H1 (cell line): ENCODE results near the gene RABL3. TPM values are rescaled to one million over a fixed set of nuclear protein-coding genes. Genes with fewer than 3 reads are reported as not detected.

Experiments
- CTCF ChIA-PET: fragments of 300-600 bp; sonication (Branson Sonifier 250); formaldehyde crosslinking; loops from one replicate; lab custom pipeline; 2021; ENCODE audit not compliant: partially characterized antibody; lab: Charles Lee
- POLR2A ChIA-PET: fragments of 300-600 bp; sonication (Branson Sonifier 250); formaldehyde crosslinking; loops from one replicate; lab custom pipeline; 2021; ENCODE audit warnings: inconsistent platforms; ENCODE audit not compliant: partially characterized antibody; lab: Charles Lee
- DNase-seq, 2 experiments: peaks; one replicate each; pipeline versions ENCODE4 v3.0.0 to v3.0.0-alpha.2; 2010 to 2022; ENCODE audit warnings: low spot score in 2 of 2, low read depth in 1 of 2, mixed read lengths in 1 of 2
- FAIRE-seq: peaks from 2 replicates; lab custom pipeline; 2011; peaks lifted over from hg19 to GRCh38; lab: Jason Lieb, UNC
- H2AFZ ChIP-seq: 2 replicates; pipeline ENCODE4 v1.8.1; 2012; ENCODE audit warnings: low read length, inconsistent platforms
- H2AK5ac ChIP-seq: 2 replicates; pipeline ENCODE4 v1.6.1; 2013; ENCODE audit warnings: low read depth, low read length
- H2BK120ac ChIP-seq: replicated peaks from 2 replicates; pipeline ENCODE3; 2013; ENCODE audit warnings: low read depth, low read length, inconsistent platforms
- H2BK12ac ChIP-seq: 2 replicates; pipeline ENCODE4 v1.6.1; 2013; ENCODE audit warnings: low read depth, low read length
- H2BK15ac ChIP-seq: 2 replicates; pipeline ENCODE4 v1.6.1; 2013; ENCODE audit warnings: low read length
- H2BK20ac ChIP-seq: 2 replicates; pipeline ENCODE4 v1.6.1; 2013; ENCODE audit warnings: low read length
- H2BK5ac ChIP-seq: 2 replicates; pipeline ENCODE4 v1.6.1; 2013; ENCODE audit warnings: low read depth, low read length
- H3K14ac ChIP-seq: 2 replicates; pipeline ENCODE4 v1.6.1; 2013; ENCODE audit warnings: inconsistent platforms; ENCODE audit not compliant: insufficient read length
- H3K18ac ChIP-seq: 2 replicates; pipeline ENCODE4 v1.6.1; 2013; ENCODE audit warnings: low read length; ENCODE audit errors: extremely low read depth
- H3K23ac ChIP-seq: 2 replicates; pipeline ENCODE4 v1.6.1; 2013; ENCODE audit warnings: inconsistent platforms; ENCODE audit not compliant: insufficient read length
- H3K23me2 ChIP-seq: 2 replicates; pipeline ENCODE4 v1.6.1; 2013; ENCODE audit warnings: low read depth, low read length
- H3K27ac ChIP-seq: 2 replicates; pipeline ENCODE4 v1.6.1; 2011; ENCODE audit warnings: low read depth, low read length, inconsistent platforms
- H3K27me3 ChIP-seq, 4 experiments: replicated peaks in 1 of 4; 1 replicate in 1 of 4; 2 replicates in 3 of 4; pipeline versions ENCODE4 v1.6.1 to v1.8.1; 2011 to 2013; ENCODE audit warnings: low read length in 3 of 4, mild to moderate bottlenecking in 3 of 4, inconsistent platforms in 2 of 4, mixed read lengths in 2 of 4, moderate library complexity in 1 of 4; ENCODE audit not compliant: control insufficient read depth in 3 of 4, insufficient read depth in 3 of 4; ENCODE audit errors: extremely low read depth in 1 of 4
- H3K36me3 ChIP-seq, 4 experiments: 2 replicates each; pipeline versions ENCODE4 v1.6.1 to v1.8.1; 2011 to 2013; ENCODE audit warnings: mild to moderate bottlenecking in 4 of 4, low read length in 3 of 4, moderate library complexity in 2 of 4, control low read depth in 1 of 4, inconsistent platforms in 1 of 4; ENCODE audit not compliant: insufficient read depth in 4 of 4, control insufficient read depth in 2 of 4
- H3K4ac ChIP-seq: replicated peaks from 2 replicates; pipeline ENCODE3; 2013; ENCODE audit warnings: low read length, low read depth, mixed read lengths, inconsistent platforms; ENCODE audit not compliant: insufficient read length
- H3K4me1 ChIP-seq, 4 experiments: replicated peaks in 1 of 4; 1 replicate in 1 of 4; 2 replicates in 3 of 4; pipeline versions ENCODE4 v1.6.1 to v1.8.1; 2011 to 2013; ENCODE audit warnings: low read length in 3 of 4, inconsistent platforms in 2 of 4, mixed read lengths in 1 of 4; ENCODE audit not compliant: insufficient read depth in 4 of 4, control insufficient read depth in 3 of 4
- H3K4me2 ChIP-seq, 2 experiments: 2 replicates each; pipeline versions ENCODE4 v1.6.1 to v1.8.1; 2011 to 2013; ENCODE audit warnings: low read depth in 2 of 2, low read length in 2 of 2, control low read depth in 1 of 2, inconsistent platforms in 1 of 2, mild to moderate bottlenecking in 1 of 2; ENCODE audit not compliant: insufficient read depth in 1 of 2
- H3K4me3 ChIP-seq, 4 experiments: fragments of 200-600, 300-600 bp in 1 of 4; sonication (generic), shearing (Covaris generic), sonication (Bioruptor Twin) in 1 of 4; 2 replicates each; pipeline versions ENCODE4 v1.5.1 to v1.8.1; 2011 to 2016; ENCODE audit warnings: low read length in 4 of 4, low read depth in 3 of 4, control low read depth in 2 of 4, inconsistent platforms in 2 of 4, mild to moderate bottlenecking in 2 of 4, mixed read lengths in 1 of 4, moderate library complexity in 1 of 4; ENCODE audit not compliant: insufficient read depth in 2 of 4; ENCODE audit errors: extremely low read depth in 1 of 4
- H3K56ac ChIP-seq: replicated peaks from 2 replicates; pipeline ENCODE3; 2013; ENCODE audit warnings: low read depth, mild to moderate bottlenecking, mixed read lengths, low read length, inconsistent platforms; ENCODE audit not compliant: insufficient read length
- H3K79me1 ChIP-seq: 2 replicates; pipeline ENCODE4 v1.6.1; 2013; ENCODE audit warnings: low read depth, low read length, control low read depth
- H3K79me2 ChIP-seq, 2 experiments: 2 replicates each; pipeline versions ENCODE4 v1.6.1 to v1.8.1; 2012 to 2013; ENCODE audit warnings: low read length in 2 of 2, mild to moderate bottlenecking in 2 of 2, inconsistent platforms in 1 of 2; ENCODE audit not compliant: insufficient read depth in 2 of 2, control insufficient read depth in 1 of 2
- H3K9ac ChIP-seq, 4 experiments: replicated peaks in 1 of 4; 1 replicate in 1 of 4; 2 replicates in 3 of 4; pipeline versions ENCODE4 v1.6.1 to v1.8.1; 2011 to 2013; ENCODE audit warnings: low read depth in 3 of 4, low read length in 3 of 4, control low read depth in 2 of 4, mild to moderate bottlenecking in 2 of 4, moderate library complexity in 2 of 4, inconsistent platforms in 1 of 4; ENCODE audit errors: extremely low read depth in 1 of 4
- H3K9me3 ChIP-seq, 2 experiments: 2 replicates each; pipeline versions ENCODE4 v1.6.1 to v1.8.1; 2012 to 2013; ENCODE audit warnings: mild to moderate bottlenecking in 2 of 2, moderate library complexity in 2 of 2, control low read depth in 1 of 2, inconsistent platforms in 1 of 2, low read depth in 1 of 2, low read length in 1 of 2, mixed read lengths in 1 of 2; ENCODE audit not compliant: insufficient read depth in 2 of 2
- H4K20me1 ChIP-seq, 2 experiments: replicated peaks in 1 of 2; 2 replicates each; pipeline versions ENCODE3 to v1.8.1; 2011 to 2013; ENCODE audit warnings: inconsistent platforms in 2 of 2, low read length in 2 of 2, mild to moderate bottlenecking in 1 of 2; ENCODE audit not compliant: insufficient read depth in 2 of 2, control insufficient read depth in 1 of 2
- H4K5ac ChIP-seq: 2 replicates; pipeline ENCODE4 v1.6.1; 2013; ENCODE audit warnings: low read length, low read depth, mixed read lengths, inconsistent platforms; ENCODE audit not compliant: insufficient read length
- H4K8ac ChIP-seq: 2 replicates; pipeline ENCODE4 v1.8.0; 2013; ENCODE audit warnings: mild to moderate bottlenecking, moderate library complexity, low read length, inconsistent platforms; ENCODE audit not compliant: insufficient read depth; ENCODE audit errors: extremely low read depth
- H4K91ac ChIP-seq: replicated peaks from 2 replicates; pipeline ENCODE3; 2013; ENCODE audit warnings: low read length, mixed read lengths, inconsistent platforms; ENCODE audit not compliant: insufficient read length
- BCL11A ChIP-seq, 2 experiments: IDR thresholded peaks; one replicate each; pipeline ENCODE4 v1.6.1; 2011; ENCODE audit warnings: low read depth in 2 of 2, low read length in 2 of 2, mild to moderate bottlenecking in 2 of 2
- CBX5 ChIP-seq: fragments of 300-800, 300-1000 bp; sonication (generic); IDR thresholded peaks from 2 replicates; pipeline ENCODE4 v1.7.1; 2016; ENCODE audit warnings: antibody characterized with exemption, low read length, low read depth
- CHD1 ChIP-seq: IDR thresholded peaks from 2 replicates; pipeline ENCODE4 v1.6.1; 2012; ENCODE audit warnings: low read depth, low read length, improper control_type of control experiment
- CREB1 ChIP-seq: IDR thresholded peaks from 2 replicates; pipeline ENCODE4 v1.6.1; 2012; ENCODE audit warnings: inconsistent platforms
- EGR1 ChIP-seq: IDR thresholded peaks from 2 replicates; pipeline ENCODE4 v1.6.1; 2011; ENCODE audit warnings: low read depth, low read length, borderline replicate concordance
- GABPA ChIP-seq: IDR thresholded peaks from 2 replicates; pipeline ENCODE4 v1.6.1; 2011; ENCODE audit warnings: mild to moderate bottlenecking, low read length, moderate library complexity, borderline replicate concordance; ENCODE audit not compliant: insufficient read depth
- HDAC6 ChIP-seq: IDR thresholded peaks from one replicate; pipeline ENCODE4 v1.7.1; 2012; ENCODE audit warnings: low read depth, mild to moderate bottlenecking, inconsistent platforms, low read length, moderate library complexity
- JUND ChIP-seq: IDR thresholded peaks from 2 replicates; pipeline ENCODE4 v1.6.1; 2011; ENCODE audit warnings: mild to moderate bottlenecking, improper control_type of control experiment, low read length
- KDM5A ChIP-seq: fragments of 200-600 bp; IDR thresholded peaks from 2 replicates; pipeline ENCODE4 v1.7.1; 2012; ENCODE audit warnings: mild to moderate bottlenecking, low read length, inconsistent platforms, mixed read lengths
- RXRA ChIP-seq: IDR thresholded peaks from 2 replicates; pipeline ENCODE4 v1.6.1; 2011; ENCODE audit warnings: low read depth, mild to moderate bottlenecking, low read length, moderate library complexity; ENCODE audit not compliant: insufficient read depth
- SAP30 ChIP-seq: fragments of 300-600 bp; sonication (generic); IDR thresholded peaks from 2 replicates; pipeline ENCODE4 v1.7.1; 2012; ENCODE audit warnings: low read length, moderate library complexity, mild to moderate bottlenecking, inconsistent platforms; ENCODE audit not compliant: insufficient read depth, insufficient replicate concordance
- SIN3A ChIP-seq, 2 experiments: IDR thresholded peaks in 1 of 2; conservative IDR thresholded peaks in 1 of 2; 2 replicates each; pipeline ENCODE4 v1.6.1; 2011 to 2012; ENCODE audit warnings: low read length in 2 of 2, improper control_type of control experiment in 1 of 2, low read depth in 1 of 2, mild to moderate bottlenecking in 1 of 2
- SIRT6 ChIP-seq: IDR thresholded peaks from one replicate; pipeline ENCODE4 v1.7.1; 2012; ENCODE audit warnings: low read length, inconsistent platforms
- WGBS, 2 experiments: shearing (Covaris generic) in 1 of 2; methylation state at CpG; one replicate each; pipeline versions ENCODE4 v1.1.6 to v1.1.7; 2013 to 2015; ENCODE audit warnings: low lambda C conversion rate in 2 of 2, mixed read lengths in 2 of 2, inconsistent platforms in 1 of 2, low coverage in 1 of 2, missing lambda C conversion rate in 1 of 2; ENCODE audit not compliant: insufficient replicate concordance in 2 of 2, insufficient coverage in 1 of 2, insufficient read length in 1 of 2; ENCODE audit errors: extremely low coverage in 1 of 2, missing lambda C conversion rate in 1 of 2; 5-methylcytosine and 5-hydroxymethylcytosine counted together
- polyA plus RNA-seq, 7 experiments: library from polyadenylated mRNA; depleted of rRNA in 3 of 7; stranded (reverse) in 5 of 7; unstranded in 2 of 7; fragments of >200 nt in 5 of 7; fragments of 200-250 nt in 2 of 7; gene quantifications; 1 replicate in 5 of 7; 2 replicates in 1 of 7; 4 replicates in 1 of 7; pipeline versions ENCODE4 v1.2.1 to v1.2.3, GENCODE V29; 2011 to 2013; ENCODE audit warnings: missing spikeins in 2 of 7, mixed read lengths in 2 of 7
- total RNA-seq: library from RNA; stranded (reverse); fragmentation: NEBNext Ultra II Directional; extraction: Animal tissue kit (Norgen Biotek cat#: 25700); gene quantifications from 2 replicates; pipeline ENCODE4 v1.2.1, GENCODE V29; 2021

RABL3 gene
- total and polyA plus RNA-seq, 2 of the 8 experiments (the other 6 are each of a cell fraction or from before 2014, with no cell fraction given): 4.4 to 19.2 TPM

DNA sequence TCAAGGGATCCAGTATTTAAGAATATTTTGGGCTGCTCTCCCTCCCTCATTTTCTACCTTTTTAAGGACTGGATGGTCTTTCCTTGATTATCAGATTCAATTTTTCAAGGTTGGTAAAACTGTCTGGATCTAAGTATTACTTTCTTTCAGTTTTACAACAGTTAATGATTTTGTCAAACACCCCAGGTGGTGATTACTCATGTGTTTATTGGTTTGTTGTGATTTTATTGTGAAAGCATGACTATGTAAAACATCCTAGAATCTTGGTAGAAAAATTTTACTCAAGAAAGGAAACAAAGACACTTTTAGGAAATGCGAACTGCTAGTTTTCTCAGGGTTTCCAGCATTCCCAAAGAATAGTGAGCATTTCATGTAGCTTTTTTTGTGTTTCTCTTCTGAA is 7.5 kb upstream of the RABL3 start:
- Histone ChIP-seq H3K27ac (no peak overlapping the region), H3K4ac (no peak overlapping the region), H2BK5ac (no peak overlapping the region), H3K79me1 (no peaks in the 10 kb centered on the region; the same call in none of the 2 replicates), H3K18ac (no peak overlapping the region), H3K36me3 (peaks cover 0 to 25% (median 15%) of the 10 kb centered on the region in 4 experiments; a peak in 4 of 8 replicates), H3K9me3 (peaks cover 0 to 6% of the 10 kb centered on the region in 2 experiments; a peak in 1 of 4 replicates), H2BK20ac (no peak overlapping the region), H4K5ac (no peak overlapping the region), H2BK12ac (no peak overlapping the region), H4K8ac (no peak overlapping the region), H3K4me3 (no peak overlapping the region), H2BK15ac (no peak overlapping the region), H3K4me1 (peaks cover 0 to 9% (median 4%) of the 10 kb centered on the region in 4 experiments; a peak in 3 of 7 replicates), H2AFZ (no peak overlapping the region), H3K23me2 (no peaks in the 10 kb centered on the region), H4K20me1 (peaks cover 0 to 2% of the 10 kb centered on the region in 2 experiments), H2AK5ac (no peak overlapping the region), H3K9ac (peak overlapping the region in 1 of 4 experiments; percentile 34; a peak in 1 of 7 replicates), H2BK120ac (no peak overlapping the region), H3K27me3 (no peaks in the 10 kb centered on the region), H3K23ac (no peak overlapping the region), H4K91ac (no peak overlapping the region), H3K56ac (no peak overlapping the region), H3K4me2 (peak overlapping the region in 1 of 2 experiments; percentile 17; a peak in 1 of 4 replicates), H3K14ac (no peak overlapping the region), H3K79me2 (peaks cover 10 to 81% of the 10 kb centered on the region in 2 experiments)
- DNase-seq (no peak), FAIRE-seq (no peak)
- CTCF ChIA-PET: interaction anchor here (0.6 to 1.1 kb wide), 3 partner anchors 10 to 498 kb away, joined by 3 read pairs; no protein-coding TSS in a partner anchor
- 77% methylated on average over 1 of the region's 1 CpG; no CpG with 5 or more reads in 1 of the 2 experiments for WGBS, 2 experiments
- POLR2A ChIA-PET: no interaction called here
- TF ChIP-seq RXRA (no peak), BCL11A (IDR thresholded peaks at IDR 0.05; ENCODE audit: low read depth in 2 of 2, low read length in 2 of 2) (no peak), KDM5A (no peak), SIN3A (conservative IDR thresholded peaks at IDR 0.05 in 1 of 2, IDR thresholded peaks at IDR 0.05 in 1 of 2; ENCODE audit: low read depth in 1 of 2, low read length in 2 of 2) (no peak), SIRT6 (no peak), GABPA (no peak), JUND (no peak), CHD1 (no peak), CREB1 (no peak), EGR1 (no peak), CBX5 (no peak), SAP30 (no peak), HDAC6 (no peak)
